GM19467 (cell line): ENCODE measurements around the gene KRT38.
"Not testable (repeated sequence)": the region's sequence is repeated elsewhere in the genome, so short reads cannot be mapped to it uniquely, and the experiment has no call there.

ENCODE experiments used
- ATAC-seq: cut with Tn5 transposase; IDR thresholded peaks from one replicate; pipeline ENCODE4 v1.9.1; 2021; ENCODE audit warnings: mild to moderate bottlenecking, moderate library complexity; ENCODE audit not compliant: unreplicated experiment

The KRT38 gene

GRCh38 chr17:41424111-41424635, 16.6 kb downstream of the KRT38 start, which contains the start of gene KRT37:
TSS of gene KRT37 (minus strand) at chr17:41424585. CDS start at chr17:41424523, 62 bp downstream.
- no peak for ATAC-seq

DNA sequence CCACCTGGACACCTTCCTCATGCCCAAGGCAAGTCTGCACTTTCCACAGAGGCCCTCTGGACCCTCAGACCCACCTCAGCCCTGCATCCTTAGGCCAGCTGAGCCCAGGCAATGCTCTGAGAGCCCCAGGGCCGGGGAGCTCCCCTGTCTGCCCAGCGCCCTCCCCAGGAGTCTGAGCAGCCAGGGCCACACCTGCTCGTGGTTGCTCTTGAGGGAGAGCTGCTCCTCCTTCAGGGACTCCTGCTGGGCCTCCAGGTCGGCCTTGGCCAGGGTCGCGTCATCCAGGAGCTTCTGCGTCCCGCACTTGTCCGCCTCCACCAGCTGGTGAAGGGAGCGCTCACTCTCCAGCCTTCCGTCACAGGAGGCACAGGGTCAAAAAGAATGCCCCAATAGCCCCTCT, 18.2 kb downstream of the KRT38 start:
- ATAC-seq, result not testable (repeated sequence)

GRCh38 chr17:41421617-41422016, 19.2 kb downstream of the KRT38 start:
- ATAC-seq, result no peak

DNA sequence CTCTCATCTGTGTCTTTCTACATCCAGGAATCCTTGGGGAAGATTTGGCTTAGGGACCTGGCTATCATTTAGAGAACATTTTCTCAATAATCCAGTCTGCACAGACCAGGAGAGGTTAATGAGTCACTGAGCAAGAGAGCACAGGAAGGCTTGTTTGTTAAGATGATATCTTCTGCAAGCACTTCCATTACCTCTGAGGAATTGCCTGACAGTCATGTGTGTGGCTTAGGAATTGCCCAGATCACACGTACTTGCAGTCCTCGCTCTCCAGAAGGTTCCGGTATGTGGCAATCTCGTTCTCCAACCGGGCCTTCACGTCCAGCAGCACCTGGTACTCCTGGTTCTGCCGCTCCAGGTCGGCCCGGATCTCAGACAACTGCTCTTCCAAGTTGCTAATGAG, 19.7 kb downstream of the KRT38 start:
- ATAC-seq, result no peak

DNA sequence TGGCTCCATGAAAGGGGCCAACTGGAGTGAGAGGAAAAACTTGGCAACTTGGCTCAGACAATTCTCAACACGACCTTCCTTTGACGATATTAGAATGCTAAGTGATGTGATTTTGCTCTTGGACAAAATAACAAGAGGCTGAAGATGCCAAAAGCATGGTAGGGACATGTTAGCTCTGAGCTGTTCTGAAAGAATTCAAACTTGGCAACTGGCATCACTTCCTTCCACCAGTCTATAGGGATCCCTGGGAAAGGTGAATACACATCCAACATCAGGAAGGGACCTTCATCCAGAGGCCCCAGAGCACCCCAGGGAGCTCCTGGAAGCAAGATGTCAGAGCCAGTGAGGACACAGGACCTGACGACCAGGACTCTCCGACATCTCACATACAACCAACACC, 20.6 kb downstream of the KRT38 start:
- ATAC-seq, result no peak

DNA sequence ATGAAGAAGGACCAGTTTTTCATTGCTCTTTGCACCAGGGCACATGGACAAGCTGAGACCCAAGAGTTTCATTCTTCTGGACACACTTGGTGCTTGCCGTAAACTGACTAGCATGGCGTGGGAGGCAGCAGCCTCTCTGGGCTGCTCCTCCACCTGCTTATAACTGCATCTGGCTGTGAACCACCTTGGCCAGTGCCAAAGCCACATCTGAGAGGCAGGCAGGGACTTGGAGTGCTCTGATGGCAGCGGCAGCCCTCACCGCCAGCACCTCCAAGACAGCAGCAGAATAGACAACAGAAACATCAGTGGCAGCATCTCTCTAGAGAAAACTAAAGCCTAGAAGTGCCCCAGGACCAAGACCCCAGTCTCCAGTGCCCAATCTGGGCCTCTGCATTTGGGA, 21.1 kb downstream of the KRT38 start:
- ATAC-seq, result no peak

DNA sequence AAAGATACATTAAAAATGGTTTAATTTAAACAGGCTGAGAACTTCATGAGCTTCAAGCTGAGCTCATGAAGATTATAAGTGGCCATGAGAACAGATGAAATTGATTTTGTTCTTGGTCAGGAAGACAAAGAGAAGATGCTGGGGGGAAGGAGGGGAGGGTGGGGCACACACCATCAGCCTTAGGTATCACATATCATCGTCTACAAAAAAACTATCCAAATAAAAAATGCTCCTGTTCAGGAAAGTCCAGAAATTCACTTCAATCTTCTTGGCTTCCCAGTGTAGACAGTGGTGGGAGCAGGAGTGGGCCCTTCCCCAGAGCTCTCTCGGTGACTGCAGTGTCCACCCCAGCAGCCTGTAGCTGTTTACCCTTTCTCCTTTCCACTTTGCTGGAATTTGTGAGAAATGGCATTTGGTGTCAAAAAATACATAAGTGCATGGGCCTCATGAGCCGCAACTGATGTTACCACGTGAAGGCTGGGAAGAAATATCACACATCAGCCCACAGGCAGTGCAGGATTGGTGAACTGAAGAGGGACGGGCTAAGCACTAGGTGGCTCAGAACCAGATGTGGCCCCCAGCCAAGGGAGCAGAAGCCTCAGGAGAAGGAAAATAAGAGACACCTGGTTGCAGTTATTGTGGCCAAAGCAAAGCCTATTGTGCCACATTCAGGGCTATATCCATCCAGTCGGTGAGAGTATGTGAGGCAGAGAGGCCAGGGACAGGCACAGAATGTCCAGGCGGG, 22.5 kb downstream of the KRT38 start:
- no peak for ATAC-seq

DNA sequence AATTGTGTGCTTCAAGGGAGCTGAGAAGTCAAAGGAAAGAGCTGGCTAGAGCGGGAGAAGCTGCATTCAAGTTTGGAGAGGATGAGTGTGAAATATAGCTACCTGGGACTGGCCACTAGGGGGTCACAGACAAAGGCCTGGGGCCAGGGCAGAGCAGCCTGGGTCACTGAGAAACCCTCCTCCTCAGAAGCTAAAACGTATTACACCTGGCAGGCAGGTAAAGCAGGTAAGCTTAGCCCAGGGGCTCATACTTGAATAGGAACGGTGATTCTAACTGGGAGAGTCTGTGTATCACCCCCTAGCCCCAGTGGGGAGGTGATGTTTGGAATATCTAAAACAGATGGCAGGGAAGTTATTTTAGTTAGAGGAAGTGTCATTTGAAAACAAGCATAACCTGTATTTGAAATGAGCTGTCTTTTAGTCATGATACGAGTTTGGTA, 23.2 kb downstream of the KRT38 start:
- no peak for ATAC-seq

DNA sequence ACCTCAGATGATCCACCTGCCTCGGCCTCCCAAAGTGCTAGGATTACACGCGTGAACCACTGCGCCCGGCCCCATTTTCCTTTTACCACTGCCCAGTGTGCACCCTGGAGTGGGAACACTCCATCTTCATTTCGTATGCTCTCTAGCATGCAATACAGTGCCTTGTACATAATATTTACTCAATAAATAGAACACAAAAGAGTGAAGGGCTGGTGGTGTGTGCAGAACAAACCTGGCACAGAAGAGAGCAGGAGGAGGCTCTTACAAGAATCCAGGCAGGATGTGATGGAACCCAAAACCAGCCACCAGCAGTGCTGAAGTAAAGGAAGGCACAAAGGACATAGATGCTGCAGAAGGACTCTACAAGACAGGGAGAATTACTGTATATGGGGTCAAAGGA, 23.7 kb downstream of the KRT38 start:
- no peak for ATAC-seq

- ATAC-seq, result no peak
Measured at GRCh38 chr17:41416479-41416878, 24.3 kb downstream of the KRT38 start.

GRCh38 chr17:41415833-41416335, 24.9 kb downstream of the KRT38 start:
- ATAC-seq, result no peak

DNA sequence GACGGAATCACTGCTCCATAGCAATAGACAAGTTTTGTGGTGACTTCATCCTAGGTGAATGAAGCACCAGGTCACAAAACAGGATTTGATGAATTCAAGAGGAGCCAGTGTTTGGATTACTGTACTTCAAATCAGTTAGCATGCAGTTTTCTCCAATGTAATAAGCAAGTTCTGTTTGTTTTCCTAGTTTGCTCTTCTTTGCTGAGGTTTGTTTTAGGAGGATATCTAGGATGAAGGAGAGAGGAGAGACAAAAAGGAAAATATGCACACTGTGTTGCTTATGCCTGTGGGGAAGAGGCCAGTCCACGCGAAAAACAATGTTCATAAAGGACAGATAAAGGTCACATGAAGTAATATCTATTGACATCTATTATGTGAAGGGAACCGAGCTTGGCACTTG, 25.4 kb downstream of the KRT38 start:
- ATAC-seq, result no peak

DNA sequence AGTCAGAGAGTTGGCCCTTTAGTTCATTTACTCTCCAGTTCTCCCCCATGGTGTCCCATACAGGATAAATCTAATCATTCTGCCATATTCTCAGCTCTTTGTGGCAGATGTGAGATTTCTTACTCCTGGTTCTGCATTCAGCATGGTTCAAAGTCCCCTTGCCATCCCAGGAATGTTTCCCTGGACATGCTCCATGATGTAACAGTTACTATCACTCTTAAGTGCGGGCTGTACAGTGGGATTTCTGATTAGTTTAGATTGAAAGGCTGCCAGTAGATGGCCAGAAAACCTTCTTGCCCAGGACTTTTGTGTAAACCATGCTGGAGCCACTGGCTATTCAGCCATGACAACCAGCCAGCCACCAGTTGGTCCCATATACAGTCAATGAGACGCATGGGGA, 26.8 kb downstream of the KRT38 start:
- ATAC-seq, result no peak

DNA sequence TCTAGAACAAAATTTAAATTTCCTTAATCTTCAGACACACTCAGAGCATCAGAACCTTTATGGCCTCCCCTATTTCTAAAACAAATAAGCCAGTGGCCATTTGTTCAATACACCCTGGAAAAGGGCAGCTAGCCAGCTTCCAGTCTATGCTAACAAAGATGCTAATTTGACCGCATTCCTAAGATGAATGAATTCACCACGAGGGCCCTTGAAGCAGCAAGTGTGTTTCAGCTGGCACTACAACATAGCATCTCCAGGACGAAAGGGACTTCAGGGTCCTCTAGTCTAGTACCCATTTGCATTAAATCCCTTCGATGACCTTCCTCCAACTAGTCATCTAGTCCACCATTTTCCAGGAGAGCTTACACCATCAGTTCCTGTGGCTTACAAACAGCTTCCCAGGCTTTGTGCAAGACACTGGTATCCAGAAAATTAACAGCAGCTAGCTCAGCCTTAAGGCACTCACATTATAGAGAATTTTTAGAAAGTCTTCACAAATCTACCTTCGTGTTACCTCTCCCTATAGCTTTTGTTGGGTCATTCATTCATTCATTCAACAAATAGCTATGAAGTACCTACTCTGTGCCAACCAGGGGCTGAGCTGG, 27.3 kb downstream of the KRT38 start:
- no peak for ATAC-seq

DNA sequence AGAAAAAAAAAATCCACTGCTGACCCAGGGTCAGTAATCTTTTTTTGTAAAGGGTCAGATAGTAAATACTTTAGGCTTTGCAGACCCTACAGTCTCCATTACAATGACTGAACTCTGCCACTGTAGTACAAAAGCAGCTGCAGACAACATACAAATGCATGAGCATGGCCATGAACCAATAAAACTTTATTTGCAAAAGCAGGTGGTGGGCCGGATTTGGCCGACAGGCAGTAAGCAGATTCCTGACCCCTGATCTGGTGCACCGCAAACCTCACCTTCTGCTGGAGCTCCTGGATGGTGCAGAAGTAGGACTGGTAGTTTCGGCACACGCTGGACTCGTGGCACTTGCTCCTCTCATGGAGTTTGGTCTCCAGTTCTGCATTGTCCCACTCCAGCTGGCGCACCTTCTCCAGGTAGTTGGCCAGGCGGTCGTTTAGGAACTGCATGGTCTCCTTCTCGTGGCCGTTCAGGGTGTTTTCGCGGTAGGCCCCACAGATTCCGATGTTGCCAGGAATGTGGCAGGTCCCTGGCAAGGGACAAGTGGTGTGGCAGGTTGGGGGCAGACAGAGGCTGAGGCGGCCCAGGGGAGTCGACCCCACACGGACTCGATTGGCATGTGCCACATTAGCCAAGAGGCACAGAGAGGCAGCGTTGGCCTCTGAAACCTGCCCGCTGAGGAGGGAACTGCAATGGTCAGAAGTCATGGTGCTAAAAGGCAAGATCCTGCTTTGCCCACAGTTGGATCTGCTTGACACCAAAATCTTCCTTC, 29.5 kb downstream of the KRT38 start:
- ATAC-seq, result no peak

DNA sequence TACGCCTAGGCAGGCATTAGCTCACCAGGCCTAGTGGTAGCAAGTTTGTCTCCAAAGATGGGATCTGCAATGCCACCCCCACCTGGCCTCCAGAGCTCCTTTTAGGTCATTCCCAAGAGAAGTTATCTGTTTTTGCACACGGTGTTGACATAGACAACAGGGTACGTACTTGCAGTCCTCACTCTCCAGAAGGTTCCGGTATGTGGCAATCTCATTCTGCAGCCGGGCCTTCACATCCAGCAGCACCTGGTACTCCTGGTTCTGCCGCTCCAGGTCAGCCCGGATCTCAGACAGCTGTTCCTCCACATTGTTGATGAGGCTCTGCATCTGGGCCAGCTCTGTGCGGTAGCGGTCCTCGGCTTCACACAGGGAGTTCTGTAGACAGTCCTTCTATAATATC, 33.6 kb downstream of the KRT38 start:
- ATAC-seq, result no peak

DNA sequence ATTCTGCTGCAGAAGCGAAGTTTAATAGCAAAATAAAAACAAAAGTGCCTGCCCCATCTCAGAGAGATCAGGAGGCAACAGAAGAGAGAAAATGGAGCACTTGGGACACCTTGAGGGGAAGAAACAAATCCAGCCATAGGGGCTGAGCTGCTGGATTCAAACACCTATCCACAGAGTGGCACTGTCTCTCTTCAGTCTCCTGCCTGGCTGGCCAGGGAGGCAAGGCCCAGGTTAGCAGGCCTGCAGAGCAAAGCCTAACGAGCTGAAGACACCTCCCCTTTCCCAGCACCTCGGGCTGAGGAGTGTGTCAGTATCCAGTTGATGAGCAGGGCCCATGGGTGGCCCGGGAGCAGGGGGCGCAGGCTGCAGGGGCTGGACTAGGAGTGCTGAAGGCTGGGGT, 34.6 kb downstream of the KRT38 start:
- ATAC-seq, result no peak

DNA sequence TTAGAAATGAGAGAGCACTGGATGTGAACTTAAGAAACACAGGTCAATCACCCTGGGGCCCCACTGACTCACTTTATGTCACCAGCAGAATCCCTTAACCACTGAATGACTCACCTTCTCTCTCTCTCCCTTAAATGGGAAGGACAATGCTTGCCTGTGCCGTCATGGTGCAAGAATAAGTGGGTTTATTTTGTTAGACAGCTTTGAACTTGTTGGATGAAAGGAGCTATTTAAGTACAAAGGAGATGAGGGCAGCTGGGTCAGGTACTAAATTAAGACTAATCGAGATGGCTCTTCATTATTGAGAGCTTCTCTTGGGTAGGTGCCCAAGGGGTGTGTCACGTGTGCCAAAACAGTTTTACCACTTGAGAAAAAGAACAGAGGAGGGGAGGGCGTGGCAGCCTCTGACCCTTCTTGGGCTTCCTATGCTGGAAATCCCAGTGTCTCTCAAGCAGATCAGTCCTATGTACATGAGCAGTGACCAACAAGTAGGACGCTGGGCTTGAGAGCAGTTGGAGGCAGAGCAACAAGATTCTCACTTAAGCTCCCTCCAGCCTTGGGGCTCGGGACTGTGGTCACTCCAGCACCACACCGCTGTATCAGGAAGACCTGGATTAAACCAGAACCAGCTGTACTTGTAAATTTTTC, 36.6 kb downstream of the KRT38 start:
- no peak for ATAC-seq

DNA sequence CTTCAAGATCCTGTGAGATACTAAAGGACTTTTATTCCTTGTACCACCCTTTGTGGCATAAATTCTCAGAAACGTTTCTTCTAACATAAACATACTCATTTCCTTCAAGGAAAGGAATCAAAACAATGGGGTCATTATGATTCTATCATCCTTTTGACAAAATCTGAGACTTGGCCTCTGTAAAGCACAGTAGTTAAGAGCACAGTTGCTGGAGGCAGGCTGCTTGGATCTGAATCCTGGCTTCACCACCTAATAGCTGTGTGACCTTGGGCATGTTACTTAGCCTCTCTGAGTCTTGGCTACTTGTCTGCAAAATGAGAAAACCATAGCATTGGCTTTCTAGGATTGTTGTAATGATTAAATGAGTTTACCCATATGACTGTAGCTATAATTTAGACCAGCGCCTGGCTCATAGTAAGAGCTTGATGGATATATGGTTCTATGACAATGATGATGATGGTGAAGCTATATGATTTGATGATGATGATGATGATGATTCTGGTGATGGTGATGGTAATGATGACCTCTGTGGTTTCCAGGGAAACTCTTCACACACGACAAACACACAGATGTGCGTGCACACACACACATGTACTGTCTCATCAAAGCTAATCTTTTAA, 37.3 kb downstream of the KRT38 start:
- no peak for ATAC-seq

DNA sequence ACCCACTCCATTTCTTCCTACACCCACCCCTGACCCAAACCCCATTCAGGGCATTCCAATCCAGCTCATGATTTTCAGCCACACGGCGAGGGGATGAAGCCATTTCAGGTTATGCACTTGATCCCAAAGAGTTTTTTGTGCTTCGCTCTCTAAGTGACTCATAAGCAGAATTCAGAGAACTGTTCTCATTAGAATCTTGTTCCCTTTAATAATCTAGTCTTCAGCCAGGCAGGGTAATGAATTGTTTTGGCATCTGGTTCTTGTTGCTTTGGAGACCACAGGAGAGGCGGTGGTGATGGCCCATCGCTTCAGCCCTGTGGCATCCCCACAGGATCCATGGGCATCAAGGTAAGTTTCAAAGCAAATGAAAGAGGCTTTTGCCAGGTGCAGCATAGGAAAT, 38.6 kb downstream of the KRT38 start:
- ATAC-seq, result no peak
